NCI-H446 treated with DMSO at 0.1 percent for 48 hours (cell line): ENCODE results near the gene SPACA4.

ENCODE experiments used
- DNase-seq: peaks from one replicate; lab custom pipeline; 2025; lab: John Stamatoyannopoulos, UW

SPACA4 gene

GRCh38 chr19:48651683-48652048, 45.1 kb downstream of the SPACA4 start:
- no peak for DNase-seq

DNA sequence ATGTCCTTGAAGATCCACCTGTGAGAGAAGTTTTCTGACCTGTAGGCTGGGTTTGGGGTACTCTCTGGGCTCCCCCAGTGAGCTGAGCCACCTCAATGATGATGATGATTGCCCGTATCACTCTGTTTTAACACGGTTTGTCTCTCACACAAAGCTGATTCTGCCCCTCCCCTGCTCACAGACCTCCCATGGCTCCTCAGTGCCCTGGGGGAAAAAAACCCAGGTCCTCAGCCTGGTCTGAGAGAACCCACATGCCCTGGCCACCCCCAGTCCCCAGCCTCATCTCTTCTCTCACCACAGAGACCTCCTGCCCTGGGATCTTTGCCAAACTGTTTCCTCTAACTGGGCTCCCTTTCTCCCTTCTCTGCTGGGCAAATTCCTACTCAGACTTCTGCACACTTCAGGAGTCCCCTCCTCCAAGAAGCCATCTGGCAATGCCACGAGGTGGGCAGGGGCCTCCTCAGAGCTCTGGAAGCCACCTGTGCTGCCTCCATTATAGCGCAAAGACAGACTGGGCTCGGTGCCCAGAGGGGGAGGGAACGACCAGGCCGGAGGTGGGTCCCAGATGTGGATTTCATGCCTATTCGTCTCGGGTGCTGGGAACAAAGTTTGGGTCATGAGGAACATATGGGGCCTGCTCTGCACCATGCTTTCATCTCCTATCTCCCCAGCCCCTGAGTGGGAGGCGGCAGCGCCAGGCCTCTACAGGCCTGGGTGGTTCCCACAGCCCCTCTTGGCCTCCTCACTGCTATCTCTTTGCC, 47.9 kb downstream of the SPACA4 start:
- peak; percentile 68 for DNase-seq

DNA sequence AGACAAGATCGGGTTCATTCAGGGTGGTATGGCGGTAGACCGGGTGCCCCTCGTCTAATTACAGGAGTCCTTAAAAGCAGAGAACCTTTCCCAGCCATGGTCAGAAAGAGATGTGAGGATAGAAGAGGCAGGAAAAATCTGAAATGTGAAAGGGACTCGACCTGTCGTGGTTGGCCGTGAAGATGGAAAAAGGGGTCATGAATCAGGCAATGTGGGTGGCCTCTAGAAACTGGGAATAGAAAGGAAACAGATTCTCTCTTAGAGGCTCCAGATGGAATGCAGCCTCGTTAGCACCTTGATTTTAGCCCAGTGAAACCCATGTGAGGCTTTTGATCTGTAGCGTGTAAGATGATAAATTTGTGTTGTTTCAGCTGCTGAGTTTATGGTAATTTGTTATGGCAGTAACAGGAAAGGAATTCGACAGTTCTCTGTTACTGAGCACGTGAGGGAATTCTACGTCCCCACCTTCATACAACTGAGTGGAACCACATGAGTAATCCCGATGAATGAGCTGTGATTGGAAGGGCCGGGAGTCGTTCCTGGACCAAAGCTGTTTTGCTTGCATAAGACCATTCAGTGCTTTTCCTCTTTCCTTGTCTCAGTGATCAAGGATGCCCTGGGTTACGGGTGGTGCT, 50.4 kb downstream of the SPACA4 start:
- no peak for DNase-seq
